Kidney capillary endothelial cell (primary cell): ENCODE measurements around the gene NSDHL.

Source experiments
- DNase-seq: peaks from one replicate; pipeline ENCODE4 v3.0.0-alpha.2; 2018; ENCODE audit warnings: low spot score

NSDHL gene

GRCh38 chrX:152844256-152844655, 13.4 kb downstream of the NSDHL start:
- no peak for DNase-seq

- no peak for DNase-seq
Measured at GRCh38 chrX:152845618-152846240, 14.9 kb downstream of the NSDHL start.

- DNase-seq: no peak
Measured at GRCh38 chrX:152847281-152847680, 16.4 kb downstream of the NSDHL start.

GRCh38 chrX:152850465-152850864, 19.6 kb downstream of the NSDHL start:
- no peak for DNase-seq

- no peak for DNase-seq
Measured at GRCh38 chrX:152853986-152854385, 23.1 kb downstream of the NSDHL start.

GRCh38 chrX:152861116-152861515, 30.3 kb downstream of the NSDHL start:
- no peak for DNase-seq

- DNase-seq: no peak
Measured at GRCh38 chrX:152861826-152862225, 31.0 kb downstream of the NSDHL start.

GRCh38 chrX:152865232-152865920, 34.5 kb downstream of the NSDHL start:
- no peak for DNase-seq

- no peak for DNase-seq
Measured at GRCh38 chrX:152866386-152866785, 35.5 kb downstream of the NSDHL start.

GRCh38 chrX:152869972-152870371, 39.1 kb downstream of the NSDHL start:
- no peak for DNase-seq

- no peak for DNase-seq
Measured at GRCh38 chrX:152871260-152871659, 40.4 kb downstream of the NSDHL start.

GRCh38 chrX:152872522-152872921, 41.7 kb downstream of the NSDHL start:
- DNase-seq: no peak

- no peak for DNase-seq
Measured at GRCh38 chrX:152873361-152873760, 42.5 kb downstream of the NSDHL start.

GRCh38 chrX:152876931-152877840, 46.3 kb downstream of the NSDHL start:
- no peak for DNase-seq

- DNase-seq: no peak
Measured at GRCh38 chrX:152878976-152879755, 48.3 kb downstream of the NSDHL start.

- no peak for DNase-seq
Measured at GRCh38 chrX:152881289-152881688, 50.4 kb downstream of the NSDHL start.

- DNase-seq: no peak
Measured at GRCh38 chrX:152884171-152884570, 53.3 kb downstream of the NSDHL start.

GRCh38 chrX:152886716-152887115, 55.9 kb downstream of the NSDHL start:
- no peak for DNase-seq

GRCh38 chrX:152892499-152892898, 61.6 kb downstream of the NSDHL start:
- no peak for DNase-seq

- DNase-seq: no peak
Measured at GRCh38 chrX:152892999-152893891, 62.4 kb downstream of the NSDHL start.

- no peak for DNase-seq
Measured at GRCh38 chrX:152893980-152894610, 63.2 kb downstream of the NSDHL start.
